Hematopoietic multipotent progenitor cell treated with erythropoietin and hydrocortisone succinate and interleukin-3 and kit ligand, for 15 days (in vitro differentiated cells): ENCODE data around the gene DNLZ.

ENCODE experiments used
- DNase-seq: peaks from one replicate; pipeline ENCODE4 v3.0.0-alpha.2; 2015; ENCODE audit warnings: low spot score

DNLZ gene

DNA sequence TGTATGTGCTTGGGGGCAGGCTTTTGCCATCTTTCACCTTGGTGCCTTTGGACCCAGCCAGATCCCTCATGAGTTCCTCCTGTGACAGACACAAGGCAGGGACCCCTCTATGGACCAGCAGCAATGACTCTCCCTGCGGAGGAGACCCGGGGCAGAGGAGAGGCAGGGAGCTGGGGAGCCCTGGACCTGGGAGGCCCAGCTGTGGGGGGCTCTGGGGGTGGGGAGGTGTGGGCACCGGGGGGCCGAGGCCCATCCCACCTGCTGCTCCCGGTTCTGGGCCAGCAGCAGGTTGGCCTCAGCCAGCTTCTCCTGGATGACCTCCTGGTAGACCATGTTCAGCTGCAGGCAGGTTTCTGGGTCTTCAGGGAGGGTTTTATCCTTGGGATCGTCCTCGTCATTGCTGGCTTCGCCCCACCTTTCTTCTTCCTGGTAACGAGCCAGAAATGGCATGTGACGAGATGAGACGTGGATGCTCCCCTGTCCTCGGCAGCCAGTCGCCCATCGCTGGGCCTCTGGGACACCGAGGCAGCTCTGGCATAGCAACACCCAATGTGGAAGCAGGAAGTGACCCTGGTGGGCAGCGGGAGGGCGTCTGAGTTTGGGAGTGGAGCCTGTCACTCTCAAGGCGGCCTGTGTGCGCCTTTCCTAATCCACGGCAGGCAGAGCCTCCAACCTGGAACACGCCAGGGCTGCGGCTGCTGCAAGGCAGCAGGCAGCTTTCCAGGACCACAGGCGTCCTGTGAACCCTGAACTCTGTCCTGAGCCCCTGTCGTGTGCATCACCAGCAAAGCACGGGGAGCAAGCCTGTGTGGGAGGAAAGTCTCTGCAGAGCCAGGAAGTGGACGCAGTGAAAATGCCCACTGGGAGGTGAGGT, 32.0 kb upstream of the DNLZ start:
- no peak for DNase-seq

DNA sequence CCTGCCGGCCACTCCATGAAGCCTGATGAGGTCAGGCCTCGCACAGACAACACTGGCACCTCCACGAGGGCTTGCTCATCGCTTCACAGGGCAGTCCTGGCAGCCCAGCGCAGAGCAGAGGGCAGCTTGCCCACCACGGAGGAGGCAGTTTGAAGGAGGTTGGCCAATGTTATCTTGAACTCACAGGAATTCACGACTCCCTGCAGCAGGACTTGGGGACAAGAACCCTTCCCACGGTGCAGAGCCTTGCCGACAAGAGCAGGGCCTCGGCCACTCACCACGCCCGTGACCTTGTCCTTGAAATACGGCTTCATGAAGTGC, 31.4 kb upstream of the DNLZ start:
- no peak for DNase-seq

DNA sequence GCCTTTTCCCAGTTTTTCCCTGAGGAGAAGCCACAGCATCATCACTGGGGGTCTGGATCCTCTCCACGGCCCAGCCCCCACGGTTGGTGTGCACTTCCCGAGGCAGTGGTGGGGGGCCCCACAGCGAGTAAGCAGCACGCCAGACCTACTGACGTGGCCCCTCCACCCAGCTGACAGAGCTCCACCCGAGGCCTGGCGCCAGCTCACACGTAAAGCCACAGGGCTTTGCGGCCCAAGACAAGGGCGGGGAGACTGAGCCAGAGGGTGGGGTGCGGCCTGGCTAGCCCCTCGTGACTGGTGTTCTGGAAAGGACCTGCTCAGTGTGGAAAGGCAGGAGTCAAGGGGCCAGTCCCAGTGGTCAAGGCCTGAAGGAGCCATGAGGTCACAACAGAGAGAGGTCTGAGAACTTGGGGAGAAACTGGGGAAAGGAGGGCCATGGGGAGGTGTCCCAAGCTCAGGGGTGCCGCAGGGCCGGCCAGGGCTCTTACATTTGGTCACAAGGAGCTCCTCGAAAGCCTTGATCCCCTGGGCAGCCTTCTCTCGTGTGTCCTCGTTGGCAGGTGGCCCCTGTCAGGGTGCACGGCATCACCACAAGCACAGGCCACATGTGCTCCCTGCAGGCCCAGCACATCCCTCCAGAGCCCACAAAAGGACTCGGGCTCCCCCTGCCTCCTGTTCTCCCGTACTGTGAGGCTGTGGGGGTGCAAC, 30.9 kb upstream of the DNLZ start:
- DNase-seq: peak; percentile 20

DNA sequence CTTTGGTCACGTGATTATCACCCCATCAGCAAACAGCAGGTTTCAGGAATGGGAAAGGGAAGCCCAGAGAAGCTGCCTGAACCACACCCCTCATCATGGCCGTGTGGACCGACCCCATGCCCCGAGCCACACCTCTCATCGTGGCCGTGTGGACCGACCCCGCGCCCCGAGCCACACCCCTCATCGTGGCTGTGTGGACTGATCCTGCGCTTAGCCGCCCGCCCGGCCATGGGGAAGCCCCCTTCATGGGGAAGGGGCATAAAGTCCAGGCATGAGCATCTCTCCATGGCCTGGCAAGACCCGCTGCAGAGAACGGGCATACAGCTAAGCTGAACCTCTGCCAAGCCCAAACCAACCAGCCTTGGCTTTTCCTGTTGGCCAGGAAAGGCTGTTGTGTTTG, 30.0 kb upstream of the DNLZ start:
- no peak for DNase-seq

DNA sequence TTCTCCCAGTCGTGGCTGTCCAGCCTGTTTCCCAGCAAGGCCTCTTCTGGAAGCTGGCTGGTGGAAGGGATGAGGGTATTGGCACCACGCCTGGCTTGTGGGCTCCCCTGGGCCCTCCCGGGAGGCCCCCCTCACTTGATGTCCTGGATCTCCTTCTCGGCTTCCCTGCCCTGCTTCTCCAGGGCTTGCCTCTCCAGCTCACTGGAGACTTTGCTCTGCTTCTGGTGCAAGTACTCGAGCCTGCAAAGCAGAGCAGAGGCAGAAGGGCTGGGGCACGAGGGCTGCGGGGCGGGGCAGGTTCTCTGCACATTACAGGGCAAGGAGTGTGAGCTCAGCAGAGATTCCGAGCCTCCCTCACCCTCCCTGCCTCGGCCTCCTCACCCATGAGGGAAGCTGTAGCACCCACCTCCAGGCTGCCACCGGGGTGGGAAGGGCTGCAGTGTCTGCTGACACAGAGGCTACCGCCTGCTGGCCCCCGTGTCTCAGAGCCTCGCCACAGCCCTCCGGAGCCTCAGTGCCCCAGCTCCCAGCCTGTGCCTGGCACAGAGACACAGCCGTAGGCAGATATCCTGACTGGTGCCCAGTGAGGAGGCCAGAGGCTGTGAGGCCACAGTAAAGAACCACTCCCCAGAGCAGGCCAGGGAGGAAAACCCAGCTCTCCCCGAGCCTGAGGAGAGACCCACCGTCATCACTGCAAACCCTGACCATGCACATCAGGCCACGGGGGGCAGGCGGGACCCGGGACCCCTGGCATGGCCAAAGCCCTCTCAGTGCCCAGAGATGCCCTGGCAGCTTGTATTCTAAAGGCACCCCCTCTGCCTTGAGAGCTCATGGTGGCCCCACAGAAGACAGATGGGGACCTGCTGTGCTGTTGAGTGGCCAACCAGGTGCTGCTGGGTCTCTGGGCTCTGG, 29.2 kb upstream of the DNLZ start:
- no peak for DNase-seq

DNA sequence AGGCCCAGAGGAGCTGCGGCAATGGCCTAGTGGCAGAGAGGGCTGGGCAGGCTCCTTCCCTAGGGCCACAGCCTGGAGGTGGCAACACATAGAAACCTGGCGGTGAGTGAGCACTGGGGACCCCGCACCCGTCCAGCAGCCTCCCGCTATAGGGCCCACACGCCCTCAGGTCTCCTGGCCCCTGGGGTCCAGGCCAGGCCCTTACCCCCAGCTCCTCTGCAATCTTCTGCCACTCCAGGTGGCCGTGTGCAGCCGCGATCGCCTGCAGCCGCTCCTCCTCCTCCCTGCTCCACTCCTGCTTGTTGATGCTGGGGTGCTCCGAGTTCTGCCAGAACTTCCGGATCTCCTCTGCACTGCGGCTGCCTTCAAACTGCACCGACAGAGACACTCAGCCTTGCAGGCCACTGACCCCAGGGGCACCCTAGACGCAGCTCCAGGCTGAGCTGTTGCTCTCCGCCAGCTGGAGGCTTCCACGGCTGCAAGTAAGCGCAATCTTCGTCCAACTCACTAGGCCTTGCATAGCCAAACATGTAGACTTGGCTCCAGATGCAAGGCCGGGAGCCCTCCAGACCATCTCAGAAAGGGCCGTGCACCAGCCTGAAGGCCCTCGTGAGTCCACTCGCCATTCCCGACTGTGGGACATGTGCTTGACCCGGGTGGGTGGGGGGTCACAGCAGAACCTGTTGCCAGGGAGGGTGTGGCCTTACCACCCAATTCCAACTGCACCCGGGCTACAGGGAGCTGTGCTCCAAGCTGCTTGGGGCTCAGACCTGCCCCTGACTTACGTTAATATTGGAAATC, 28.4 kb upstream of the DNLZ start:
- no peak for DNase-seq

DNA sequence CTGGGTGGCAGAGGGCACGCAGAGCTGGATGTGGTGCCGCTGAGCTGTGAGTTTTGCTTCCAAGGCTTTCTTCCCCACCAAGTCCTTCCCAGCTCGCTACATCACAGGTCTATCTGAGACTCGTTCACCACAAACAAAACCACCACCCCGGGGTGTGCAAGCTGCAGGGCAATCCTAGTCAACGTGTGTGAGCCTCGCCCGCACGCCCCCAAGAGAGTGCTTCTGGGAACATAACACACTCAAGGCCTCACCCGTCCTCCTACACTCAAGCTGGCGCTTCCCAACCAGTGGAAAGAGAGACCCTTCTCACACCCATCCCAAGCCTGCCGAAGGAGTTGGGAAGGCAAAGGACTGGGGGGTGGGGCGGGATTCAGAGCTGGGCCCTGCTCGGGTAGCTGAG, 25.9 kb upstream of the DNLZ start:
- DNase-seq: no peak

DNA sequence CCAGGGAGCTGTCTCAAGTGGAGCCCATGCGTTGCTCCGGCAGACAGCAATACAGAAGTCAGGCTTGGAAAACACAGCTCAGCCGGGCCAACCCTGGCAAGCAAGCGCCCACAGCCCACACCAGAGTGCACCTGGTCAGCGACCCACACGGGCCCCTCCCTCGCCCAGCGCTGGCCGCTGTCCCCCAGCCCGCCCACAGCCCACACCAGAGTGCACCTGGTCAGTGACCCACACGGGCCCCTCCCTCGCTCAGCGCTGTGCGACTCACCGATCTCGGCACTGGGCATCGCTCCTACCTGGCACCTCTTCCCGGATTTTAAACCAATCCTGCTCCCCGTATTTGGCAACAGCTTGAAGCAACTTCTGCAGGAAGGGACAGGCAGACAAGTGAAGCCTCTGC, 23.7 kb upstream of the DNLZ start:
- no peak for DNase-seq

DNA sequence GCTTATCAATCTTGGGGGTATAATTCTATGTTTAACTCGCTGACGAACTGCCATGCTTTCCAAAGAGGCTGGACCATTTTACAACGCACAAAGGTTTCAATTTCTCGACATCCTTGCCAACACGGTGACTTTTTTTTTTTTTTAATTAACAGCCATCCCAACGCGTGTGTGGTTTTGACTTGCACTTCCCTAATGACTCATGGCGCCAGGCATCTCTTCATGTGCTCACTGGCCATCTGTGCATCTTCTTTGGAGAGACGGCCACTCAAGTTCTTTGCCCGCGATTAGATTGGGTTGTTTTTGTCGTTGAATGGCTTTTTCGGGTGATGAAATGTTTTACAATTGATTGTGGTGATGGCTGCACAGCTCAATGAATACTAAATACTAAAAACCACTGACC, 22.5 kb upstream of the DNLZ start:
- no peak for DNase-seq

DNA sequence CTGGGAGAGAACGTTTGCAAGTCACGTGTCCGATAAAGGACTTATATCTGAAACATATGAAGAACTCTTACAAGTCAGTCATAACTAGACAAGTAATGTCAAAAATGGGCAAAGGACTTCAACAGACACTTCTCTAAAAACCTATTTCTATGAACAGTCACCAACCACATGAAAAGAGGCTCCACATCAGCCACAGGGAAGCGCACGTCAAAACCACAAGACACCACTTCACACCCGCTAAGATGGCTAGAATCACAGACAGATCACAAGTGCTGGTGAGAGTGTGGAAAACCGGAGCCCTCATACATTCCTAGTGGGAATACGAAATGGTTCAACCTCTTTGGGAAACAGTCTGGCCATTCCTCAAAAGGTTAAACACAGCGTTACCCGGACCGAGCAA, 21.5 kb upstream of the DNLZ start:
- no peak for DNase-seq

DNA sequence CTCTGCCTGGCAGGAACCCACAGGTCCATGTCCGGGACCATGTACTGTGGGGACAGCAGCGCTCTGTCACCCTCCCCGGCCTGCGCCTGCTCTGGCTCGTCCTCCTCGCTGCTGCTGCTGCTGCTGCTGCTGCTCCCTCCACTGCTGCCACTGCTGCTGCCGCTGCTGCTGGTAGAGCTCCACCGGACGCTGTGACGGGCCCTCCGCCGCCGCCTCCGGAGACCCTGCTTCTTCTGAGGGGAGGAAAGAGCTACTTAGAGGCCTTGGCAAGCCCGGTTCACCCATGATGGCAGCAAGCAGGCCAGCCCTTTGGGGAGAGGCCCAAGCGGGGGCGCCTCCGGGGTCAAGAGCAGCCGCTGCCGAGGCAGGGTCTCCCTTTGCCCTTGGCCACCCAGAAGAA, 19.9 kb upstream of the DNLZ start:
- no peak for DNase-seq

DNA sequence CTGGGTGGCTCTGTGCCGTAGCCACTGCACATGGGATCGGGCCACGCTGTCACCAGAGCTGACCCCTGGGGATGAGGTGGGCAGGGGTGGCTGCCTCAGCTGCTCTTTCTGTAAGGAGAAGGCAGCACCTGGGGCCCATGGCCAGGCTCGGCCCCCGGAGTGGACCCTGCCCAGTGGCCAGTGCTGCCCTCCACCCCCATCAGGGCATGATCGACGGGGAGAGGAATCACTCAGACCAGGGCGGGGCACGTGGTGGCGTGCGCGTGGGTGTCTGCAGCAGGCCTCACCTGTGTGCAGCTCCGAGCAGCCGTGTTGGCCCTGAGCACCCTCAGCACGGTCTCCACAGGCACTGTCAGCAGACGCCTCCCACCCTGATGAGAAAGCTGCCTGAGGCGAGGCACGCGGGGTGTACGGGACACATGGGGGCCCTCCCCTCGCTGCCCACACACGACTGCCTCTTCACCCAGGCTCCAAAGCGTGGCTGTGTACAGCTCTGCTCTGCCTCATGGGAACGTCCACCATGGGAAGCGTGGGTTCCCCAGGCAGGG, 18.5 kb upstream of the DNLZ start:
- DNase-seq: no peak

DNA sequence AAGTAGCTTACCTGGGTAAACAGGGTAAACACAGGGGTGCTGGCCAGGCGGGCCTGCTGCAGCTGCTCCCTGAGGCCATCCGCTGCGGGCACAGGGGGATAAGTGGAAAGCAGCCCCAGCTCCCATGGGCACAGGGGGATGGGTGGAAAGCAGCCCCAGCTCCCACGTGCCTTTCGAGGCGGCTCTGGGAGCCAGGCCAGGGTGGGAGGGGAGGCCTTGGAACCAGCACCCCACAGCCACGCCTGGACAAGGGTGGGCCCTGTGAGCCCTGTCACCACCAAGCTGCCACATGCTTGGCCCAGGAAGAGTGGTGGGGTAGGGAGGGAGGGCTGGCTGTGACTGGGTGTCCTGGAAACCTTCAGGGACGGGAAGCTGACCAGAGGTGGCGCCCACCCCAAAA, 17.8 kb upstream of the DNLZ start:
- no peak for DNase-seq

DNA sequence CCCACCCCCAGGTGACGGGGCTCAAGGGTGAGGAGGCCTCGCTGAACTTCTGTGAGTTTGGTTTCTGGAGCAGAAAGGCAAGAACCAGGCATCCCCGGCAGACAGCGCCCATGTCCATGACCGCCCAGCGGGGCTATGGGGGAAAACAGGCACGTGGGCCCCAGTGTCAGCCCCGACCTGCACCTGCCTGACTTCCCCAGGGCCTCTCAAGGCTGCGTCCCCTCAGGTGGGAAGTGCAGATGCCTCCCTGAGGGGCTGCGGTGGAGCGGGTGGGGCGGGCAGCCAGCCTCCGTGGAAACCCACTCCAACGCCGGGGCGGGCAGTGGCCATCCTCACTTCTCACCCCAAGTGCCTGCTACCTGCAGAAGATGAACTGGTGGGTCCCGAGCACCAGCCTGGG, 16.8 kb upstream of the DNLZ start:
- DNase-seq: no peak

DNA sequence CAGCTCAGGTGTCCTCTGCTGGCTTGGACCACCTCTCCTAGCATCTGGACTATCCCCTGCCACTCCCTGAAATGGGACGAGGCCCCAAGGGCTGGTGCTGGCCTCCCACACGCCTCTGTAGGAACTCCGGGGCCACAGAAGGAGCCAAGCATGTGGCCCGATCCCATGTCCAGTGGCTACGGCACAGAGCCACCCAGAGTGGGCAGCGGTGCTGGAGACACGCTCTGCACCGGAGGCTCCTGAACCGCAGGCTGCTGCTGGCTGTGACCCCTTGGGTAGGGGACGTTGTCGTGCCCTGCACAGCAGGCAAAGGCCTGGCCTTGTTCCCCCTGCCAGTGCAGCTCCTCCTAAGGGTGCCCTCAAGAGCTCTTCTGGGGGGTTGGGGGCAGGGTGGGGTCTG, 16.3 kb upstream of the DNLZ start:
- DNase-seq: no peak

DNA sequence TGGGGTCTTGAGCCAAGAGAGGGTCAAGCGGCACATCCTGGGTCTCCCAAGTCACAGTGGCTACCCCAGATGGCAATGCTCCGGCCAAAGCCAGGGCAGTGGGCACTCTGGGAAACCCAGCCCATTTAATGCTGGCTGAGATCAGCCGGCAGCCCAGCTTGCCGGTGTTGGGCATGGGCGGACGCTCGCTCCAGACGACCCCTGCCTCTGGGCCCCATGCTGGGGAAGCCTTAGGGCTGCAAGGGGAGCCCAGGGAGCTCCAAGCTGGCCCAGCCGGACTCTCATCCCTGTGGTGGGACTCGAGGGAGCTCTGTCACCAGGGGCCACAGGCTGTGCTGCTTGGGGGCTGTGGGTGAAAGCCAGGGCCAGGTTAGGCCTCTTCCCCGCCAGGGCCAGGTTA, 15.9 kb upstream of the DNLZ start:
- DNase-seq: no peak

DNA sequence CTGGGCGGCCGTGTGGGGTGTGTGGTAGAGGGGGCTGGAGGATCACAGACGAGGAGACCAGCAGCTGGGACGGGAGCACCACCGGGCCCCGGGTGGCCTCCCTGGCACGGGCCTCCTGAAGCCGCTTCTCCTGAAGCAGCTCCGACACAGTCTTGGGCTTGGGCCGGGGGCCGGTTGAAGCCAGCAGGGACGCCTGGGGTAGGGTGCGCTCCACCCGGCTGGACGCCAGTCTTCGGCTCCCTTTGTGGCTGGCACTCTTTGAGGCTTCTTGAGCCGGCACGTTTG, 15.4 kb upstream of the DNLZ start:
- no peak for DNase-seq

DNA sequence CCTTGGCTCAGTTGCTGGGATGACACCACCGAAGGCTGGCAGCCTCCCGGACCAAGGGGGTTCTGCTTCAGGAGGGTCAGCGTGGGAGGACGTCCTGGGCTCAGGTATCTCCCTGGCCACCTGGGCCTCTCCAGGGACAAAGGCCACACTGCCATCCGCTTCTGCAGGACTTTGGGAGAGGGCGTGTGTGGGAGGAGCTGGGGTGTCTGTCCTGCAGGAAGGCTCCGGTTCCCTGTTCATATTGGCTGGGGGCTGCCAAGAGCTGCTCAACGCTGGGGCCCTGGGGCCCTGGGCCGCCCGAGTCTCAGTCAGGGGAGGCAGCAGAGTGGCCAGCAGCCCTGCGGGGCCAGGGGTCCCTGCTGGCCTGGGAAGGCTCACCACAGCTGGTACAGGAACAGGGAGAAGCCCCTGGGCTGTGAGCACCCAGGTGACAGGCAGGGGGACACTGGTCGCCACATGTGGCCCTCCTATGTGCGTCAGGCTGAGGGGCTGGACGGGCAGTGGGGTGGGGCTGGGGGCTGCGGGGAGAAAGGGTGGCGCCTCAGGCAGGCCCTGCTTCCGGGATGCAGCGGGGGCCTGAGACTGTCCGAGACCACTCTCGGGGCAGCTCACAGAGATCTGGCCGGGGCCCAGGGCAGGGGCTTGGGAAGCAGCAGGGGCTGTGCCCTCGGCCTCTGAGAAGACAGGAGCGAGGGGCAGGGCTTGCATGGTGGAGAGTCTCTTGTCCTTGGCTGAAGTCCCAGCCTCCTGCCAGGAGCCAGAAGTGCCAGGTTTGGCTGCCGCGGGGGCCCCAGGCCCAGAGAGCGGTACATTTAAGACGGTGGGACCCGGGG, 14.8 kb upstream of the DNLZ start:
- DNase-seq: no peak

DNA sequence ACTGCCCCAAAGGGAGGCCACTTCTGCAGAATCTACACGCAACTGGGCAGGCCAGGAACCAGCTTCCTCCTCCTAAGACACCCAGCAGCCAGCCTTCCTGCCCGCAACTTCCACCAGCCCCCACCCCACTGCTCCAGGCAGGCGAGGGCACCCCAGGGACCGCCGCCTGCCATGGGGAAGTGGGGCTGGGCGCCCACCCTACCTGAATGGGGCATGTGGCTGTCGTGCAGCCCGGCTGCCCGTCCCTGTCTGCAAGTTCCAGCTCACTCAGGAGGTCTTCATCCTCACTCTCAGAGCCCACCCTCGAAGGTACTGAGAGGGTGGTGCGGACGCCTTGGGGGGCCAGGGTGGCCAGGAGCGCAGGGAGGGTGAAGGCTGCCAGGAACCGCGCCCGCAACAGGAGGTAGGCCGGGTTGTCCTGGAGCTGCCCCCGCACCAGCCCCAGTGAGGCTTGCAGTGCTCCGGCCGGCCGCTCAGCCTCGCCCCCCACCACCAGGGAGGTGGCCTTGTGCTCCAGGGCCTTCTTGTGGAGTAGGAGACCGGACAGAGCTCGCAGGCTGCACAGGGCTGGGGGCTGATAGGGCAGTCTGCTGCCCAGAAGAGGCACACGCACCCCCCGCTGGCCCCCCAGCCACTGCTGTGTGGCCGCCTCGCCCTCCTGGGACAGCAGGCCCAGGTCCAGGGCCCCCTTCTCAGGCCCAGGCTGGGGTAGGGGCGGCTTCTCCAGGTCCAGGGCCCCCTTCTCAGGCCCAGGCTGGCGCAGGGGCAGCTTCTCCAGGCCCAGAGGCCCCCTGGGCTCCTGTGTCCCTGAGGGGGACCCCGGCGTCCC, 14.0 kb upstream of the DNLZ start:
- no peak for DNase-seq

DNA sequence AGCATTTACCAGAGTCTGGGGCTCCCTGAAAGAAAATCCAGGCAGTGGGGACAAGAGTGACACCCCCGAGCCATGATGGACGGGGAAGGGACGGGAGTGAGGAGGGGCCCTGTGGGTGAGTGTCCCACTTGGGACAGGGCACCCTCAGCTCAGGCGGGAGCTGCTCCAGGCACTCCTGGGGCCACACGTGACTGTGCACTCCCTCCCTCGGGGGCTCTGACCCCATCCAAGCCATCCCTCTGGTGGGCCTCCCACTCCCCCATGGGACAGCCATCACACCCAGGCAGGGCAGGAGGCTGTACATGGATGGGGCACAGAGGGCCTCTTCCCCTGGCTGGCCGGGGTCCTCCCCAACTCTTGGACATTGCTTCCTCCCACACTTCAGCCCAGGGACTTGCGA, 12.9 kb upstream of the DNLZ start:
- DNase-seq: no peak
